Astrocyte of the spinal cord (primary cell): ENCODE results near the gene SH3RF3.

Experiments
- DNase-seq: peaks from one replicate; pipeline ENCODE4 v3.0.0; 2011; ENCODE audit warnings: low read depth, low spot score
- H3K4me3 ChIP-seq: 2 replicates; pipeline ENCODE4 v1.5.1; 2011; ENCODE audit warnings: low read depth, mild to moderate bottlenecking, low read length, moderate library complexity
- in situ Hi-C: cut with HindIII; loops from 2 replicates; pipeline ENCODE4 v1.10.0; 2017; ENCODE audit warnings: low sequenced_read_pairs
- TF ChIP-seq, protein P1 (sequence below): IDR thresholded peaks from 2 replicates; pipeline ENCODE4 v1.5.1; 2012; ENCODE audit warnings: low read depth, mild to moderate bottlenecking, low read length, inconsistent platforms

Gene SH3RF3

GRCh38 chr2:109336296-109336695, 207.3 kb downstream of the SH3RF3 start:
- TF ChIP-seq, protein P1, sequence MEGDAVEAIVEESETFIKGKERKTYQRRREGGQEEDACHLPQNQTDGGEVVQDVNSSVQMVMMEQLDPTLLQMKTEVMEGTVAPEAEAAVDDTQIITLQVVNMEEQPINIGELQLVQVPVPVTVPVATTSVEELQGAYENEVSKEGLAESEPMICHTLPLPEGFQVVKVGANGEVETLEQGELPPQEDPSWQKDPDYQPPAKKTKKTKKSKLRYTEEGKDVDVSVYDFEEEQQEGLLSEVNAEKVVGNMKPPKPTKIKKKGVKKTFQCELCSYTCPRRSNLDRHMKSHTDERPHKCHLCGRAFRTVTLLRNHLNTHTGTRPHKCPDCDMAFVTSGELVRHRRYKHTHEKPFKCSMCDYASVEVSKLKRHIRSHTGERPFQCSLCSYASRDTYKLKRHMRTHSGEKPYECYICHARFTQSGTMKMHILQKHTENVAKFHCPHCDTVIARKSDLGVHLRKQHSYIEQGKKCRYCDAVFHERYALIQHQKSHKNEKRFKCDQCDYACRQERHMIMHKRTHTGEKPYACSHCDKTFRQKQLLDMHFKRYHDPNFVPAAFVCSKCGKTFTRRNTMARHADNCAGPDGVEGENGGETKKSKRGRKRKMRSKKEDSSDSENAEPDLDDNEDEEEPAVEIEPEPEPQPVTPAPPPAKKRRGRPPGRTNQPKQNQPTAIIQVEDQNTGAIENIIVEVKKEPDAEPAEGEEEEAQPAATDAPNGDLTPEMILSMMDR, result no peak
- in situ Hi-C loops, result no loop called here
- H3K4me3 ChIP-seq, result no peak overlapping the region
- DNase-seq, result no peak

- H3K4me3 ChIP-seq, result no peak overlapping the region
- in situ Hi-C loops, result no loop called here
- TF ChIP-seq, protein P1, result no peak
- DNase-seq, result no peak
Observed at GRCh38 chr2:109337221-109337620, 208.2 kb downstream of the SH3RF3 start.

GRCh38 chr2:109339519-109339966, 210.5 kb downstream of the SH3RF3 start:
- in situ Hi-C loops, result no loop called here
- no peak overlapping the region for H3K4me3 ChIP-seq
- DNase-seq, result peak; percentile 74
- TF ChIP-seq, protein P1, result no peak

- no peak overlapping the region for H3K4me3 ChIP-seq
- in situ Hi-C loops, result no loop called here
- TF ChIP-seq, protein P1, result no peak
- DNase-seq, result no peak
Observed at GRCh38 chr2:109340381-109340780, 211.4 kb downstream of the SH3RF3 start.

GRCh38 chr2:109341355-109342255, 212.6 kb downstream of the SH3RF3 start:
- H3K4me3 ChIP-seq, result no peak overlapping the region
- DNase-seq, result no peak
- TF ChIP-seq, protein P1, result no peak
- in situ Hi-C loops, result no loop called here

- in situ Hi-C loops, result no loop called here
- no peak for DNase-seq
- no peak overlapping the region for H3K4me3 ChIP-seq
- TF ChIP-seq, protein P1, result no peak
Observed at GRCh38 chr2:109342256-109342850, 213.3 kb downstream of the SH3RF3 start.
